Measurements from ENCODE around the gene ANP32B. TPM values are rescaled to one million over a fixed set of nuclear protein-coding genes. Genes with fewer than 3 reads are reported as not detected.

Gene ANP32B
- total RNA-seq, 2 donors from 2014 or later = 133 to 183 TPM

DNA sequence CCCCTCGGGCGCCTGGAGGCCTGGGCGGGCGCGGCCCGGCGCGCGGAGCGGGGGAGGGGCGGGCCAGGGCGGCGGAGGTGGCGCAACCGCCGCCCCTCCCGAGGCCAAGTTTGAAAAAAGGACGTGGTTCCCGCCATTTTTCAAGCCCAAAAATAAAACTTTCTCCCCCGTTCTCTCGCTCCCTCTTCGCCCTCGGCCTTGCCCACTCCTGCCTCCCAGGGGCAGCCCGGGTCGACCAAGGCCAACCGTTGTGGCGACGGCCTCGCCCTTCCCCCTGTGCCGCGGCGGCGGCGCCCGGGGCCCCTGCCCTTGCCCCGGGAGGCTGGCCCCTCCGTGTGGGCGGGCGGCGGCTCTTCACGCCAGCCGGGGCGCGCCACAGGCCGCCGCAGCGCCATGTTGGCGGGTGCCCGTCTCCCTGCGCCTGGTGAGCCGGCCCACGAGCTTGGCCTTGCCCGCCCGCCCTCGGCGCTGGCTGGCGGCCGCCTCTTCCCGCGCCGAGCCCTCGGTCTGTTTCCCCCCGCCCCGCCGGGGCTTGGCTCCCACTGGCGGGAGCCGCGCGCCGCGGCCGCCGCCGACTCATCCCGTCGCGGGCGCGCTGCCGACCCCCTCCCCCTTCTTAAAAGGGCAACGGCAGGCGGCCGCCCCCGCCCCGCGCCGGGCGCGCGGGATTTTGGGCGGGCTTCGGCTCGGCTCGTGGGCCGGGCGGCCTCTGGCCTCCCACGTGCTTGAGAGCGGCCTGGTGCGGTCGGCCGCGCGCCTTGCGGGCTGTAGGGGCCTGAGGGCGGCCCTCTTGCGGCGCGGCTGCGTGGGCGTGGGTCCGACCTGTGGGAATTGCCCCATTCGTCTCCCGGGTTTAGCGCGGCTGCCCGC, 1.3 kb downstream of the ANP32B start:
- peak overlapping the region; percentile 82 for H3K4me3 ChIP-seq
- peak; percentile 74 for DNase-seq
- intact Hi-C loops (cut with DNase I) = no loop called here
- no peak for TF ChIP-seq CTCF (IDR thresholded peaks at IDR 0.05)
- no peaks in the 10 kb centered on the region for H3K27me3 ChIP-seq
- peaks cover 8% of the 10 kb centered on the region for H3K4me1 ChIP-seq
- H3K9ac ChIP-seq (ENCODE audit: low read depth in 2 of 2, low read length in 2 of 2) = peak overlapping the region; percentile 61 to 97
- H3K9me3 ChIP-seq = no peaks in the 10 kb centered on the region
- no peaks in the 10 kb centered on the region for H3K36me3 ChIP-seq
- H3K27ac ChIP-seq = peak overlapping the region; percentile 97

- Histone ChIP-seq H3K36me3 (no peaks in the 10 kb centered on the region), H3K9me3 (no peaks in the 10 kb centered on the region), H3K27me3 (no peaks in the 10 kb centered on the region), H3K27ac (peak overlapping the region; percentile 97), H3K4me1 (peaks cover 8% of the 10 kb centered on the region), H3K4me3 (peak overlapping the region; percentile 82), H3K9ac (ENCODE audit: low read depth in 2 of 2, low read length in 2 of 2) (peak overlapping the region; percentile 75 to 97)
- no peak for TF ChIP-seq CTCF (IDR thresholded peaks at IDR 0.05)
- intact Hi-C loops (cut with DNase I) = no loop called here
- DNase-seq = peak; percentile 43
These were observed 2.1 kb downstream of the ANP32B start for GRCh38 chr9:97985058-97985861.

GRCh38 chr9:97987487-97987886, 4.3 kb downstream of the ANP32B start:
- Histone ChIP-seq H3K4me1 (peaks cover 18% of the 10 kb centered on the region), H3K36me3 (no peaks in the 10 kb centered on the region), H3K27me3 (no peaks in the 10 kb centered on the region), H3K9me3 (no peaks in the 10 kb centered on the region), H3K27ac (no peak overlapping the region), H3K4me3 (no peak overlapping the region), H3K9ac (ENCODE audit: low read depth in 2 of 2, low read length in 2 of 2) (no peak overlapping the region)
- DNase-seq = no peak
- intact Hi-C loops (cut with DNase I) = no loop called here
- TF ChIP-seq CTCF (IDR thresholded peaks at IDR 0.05) = no peak

DNA sequence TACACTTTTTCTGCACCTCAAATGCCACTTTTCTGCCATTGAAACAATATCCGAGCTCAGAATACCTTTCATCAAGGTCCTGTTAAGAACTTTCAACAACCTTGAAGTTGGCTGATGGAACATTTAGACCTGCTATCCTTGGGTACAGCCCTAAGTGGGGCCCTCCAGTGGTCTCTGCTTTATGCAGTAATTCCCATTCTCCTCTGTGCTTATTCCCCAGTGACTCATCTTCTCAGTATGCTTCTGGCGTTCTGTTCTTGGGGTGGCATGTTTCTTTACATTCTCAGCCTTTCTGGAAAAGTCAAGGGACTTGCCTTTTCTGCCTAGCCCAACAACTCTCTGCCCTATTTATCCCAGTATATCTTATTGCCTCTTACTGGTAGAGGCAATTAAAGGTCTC, 7.1 kb downstream of the ANP32B start:
- no peak overlapping the region for H3K9ac ChIP-seq (ENCODE audit: low read depth in 2 of 2, low read length in 2 of 2)
- H3K27ac ChIP-seq = peak overlapping the region; percentile 9
- H3K4me1 ChIP-seq = peaks cover 26% of the 10 kb centered on the region
- no peaks in the 10 kb centered on the region for H3K9me3 ChIP-seq
- no peak for DNase-seq
- no peaks in the 10 kb centered on the region for H3K27me3 ChIP-seq
- TF ChIP-seq CTCF (IDR thresholded peaks at IDR 0.05) = no peak
- no peaks in the 10 kb centered on the region for H3K36me3 ChIP-seq
- intact Hi-C loops (cut with DNase I) = no loop called here
- H3K4me3 ChIP-seq = no peak overlapping the region

DNA sequence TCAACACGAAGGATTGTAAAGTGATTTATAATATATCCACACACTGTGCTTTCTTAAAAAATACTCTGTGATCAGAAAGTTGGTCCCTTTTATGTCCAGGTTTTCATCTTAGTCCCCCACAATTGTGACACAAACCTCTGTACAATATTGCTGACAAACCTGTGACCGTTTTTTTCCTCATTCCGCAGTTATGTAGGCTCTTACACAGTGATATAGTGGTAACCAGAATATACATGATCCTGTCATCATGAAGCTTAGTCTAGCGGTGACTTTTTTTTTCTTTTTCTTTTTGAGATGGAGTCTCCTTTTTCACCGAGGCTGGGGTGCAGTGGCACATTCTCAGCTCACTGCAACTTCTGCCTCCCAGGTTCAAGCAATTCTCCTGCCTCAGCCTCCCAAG, 8.7 kb downstream of the ANP32B start:
- no peaks in the 10 kb centered on the region for H3K27me3 ChIP-seq
- no peak overlapping the region for H3K9ac ChIP-seq (ENCODE audit: low read depth in 2 of 2, low read length in 2 of 2)
- intact Hi-C loops (cut with DNase I) = no loop called here
- no peak overlapping the region for H3K4me3 ChIP-seq
- peaks cover 20% of the 10 kb centered on the region for H3K4me1 ChIP-seq
- no peak overlapping the region for H3K27ac ChIP-seq
- no peak for DNase-seq
- H3K36me3 ChIP-seq = no peaks in the 10 kb centered on the region
- no peak for TF ChIP-seq CTCF (IDR thresholded peaks at IDR 0.05)
- H3K9me3 ChIP-seq = no peaks in the 10 kb centered on the region
